NCI-H2196 (cell line): Measurements from ENCODE around the gene KCNQ1.

Experiments
- DNase-seq: peaks from one replicate; lab custom pipeline; 2025; ENCODE audit not compliant: unreplicated experiment; lab: John Stamatoyannopoulos, UW

KCNQ1 gene

DNA sequence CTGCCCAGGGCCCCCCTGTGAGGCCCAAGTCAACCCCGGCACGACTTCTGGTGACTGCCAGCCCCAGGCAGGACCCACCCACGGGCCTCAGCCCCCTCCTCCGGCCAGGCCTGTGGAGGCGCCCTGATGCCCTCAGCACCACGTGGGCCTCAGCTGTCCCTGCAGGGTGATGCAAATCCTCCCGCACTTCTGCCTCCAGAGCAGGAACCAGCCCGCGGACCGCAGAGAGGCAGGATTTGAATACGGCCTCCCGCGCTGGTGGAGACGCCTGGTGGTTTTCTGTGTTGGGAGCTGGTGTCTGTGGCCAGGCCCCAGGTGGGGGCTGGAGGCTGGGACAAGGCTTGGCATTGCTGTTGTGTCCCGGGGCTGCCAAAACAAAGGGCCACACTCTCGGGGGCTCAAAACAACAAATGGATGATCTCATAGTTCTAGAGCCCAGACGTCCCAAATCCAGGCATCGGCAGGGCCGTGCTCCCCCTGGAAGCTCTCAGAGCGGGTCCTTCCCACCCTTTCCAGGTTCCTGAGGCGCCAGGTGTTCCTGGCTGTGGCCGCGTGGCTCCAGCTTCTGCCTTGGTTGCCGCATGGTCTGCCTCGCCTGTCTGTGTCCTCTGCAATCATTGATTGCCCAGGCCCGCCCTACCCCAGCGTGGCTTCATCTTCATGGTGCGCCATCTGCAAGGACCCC lies 19.9 kb upstream of the KCNQ1 start:
- DNase-seq, result no peak

DNA sequence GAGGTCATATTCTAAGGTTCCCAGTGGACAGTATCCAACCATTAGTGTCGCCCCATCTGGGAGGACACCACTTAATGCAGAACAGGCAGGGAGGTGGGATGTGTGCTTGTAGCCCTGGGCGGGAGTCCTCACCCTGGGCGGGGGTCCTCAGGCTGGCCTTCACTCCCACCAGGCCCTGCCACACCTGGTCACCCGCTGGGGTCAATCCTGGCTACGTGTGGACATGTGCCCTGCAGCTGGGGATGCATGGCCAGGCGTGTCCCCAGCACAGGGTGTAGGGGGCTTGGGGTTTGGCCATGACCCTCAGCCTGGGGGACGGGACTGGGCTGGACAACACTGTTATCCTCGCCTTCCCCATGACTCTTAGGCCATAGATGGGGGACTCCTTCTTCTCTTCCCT lies 19.3 kb upstream of the KCNQ1 start:
- DNase-seq, result no peak

DNA sequence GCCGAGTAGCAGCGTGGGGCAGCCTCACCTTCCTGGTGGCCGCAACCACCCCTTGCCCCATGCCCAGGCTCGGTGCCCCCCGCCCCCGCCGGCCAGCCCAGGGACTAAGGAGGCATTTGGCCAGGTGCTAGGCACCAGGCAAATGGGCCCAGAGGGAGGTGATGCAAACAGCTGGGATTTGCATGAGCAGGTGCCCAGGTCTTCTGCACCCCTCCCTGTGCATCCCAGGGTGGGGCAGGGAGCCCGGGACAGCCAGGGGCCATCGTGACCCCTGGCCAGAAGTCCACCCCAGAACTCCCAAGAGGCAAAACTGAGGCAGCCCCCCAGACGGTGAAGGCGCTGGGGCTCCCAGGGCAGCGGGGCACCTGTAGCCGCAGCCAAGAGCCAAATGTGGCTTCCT lies 18.6 kb upstream of the KCNQ1 start:
- no peak for DNase-seq

DNA sequence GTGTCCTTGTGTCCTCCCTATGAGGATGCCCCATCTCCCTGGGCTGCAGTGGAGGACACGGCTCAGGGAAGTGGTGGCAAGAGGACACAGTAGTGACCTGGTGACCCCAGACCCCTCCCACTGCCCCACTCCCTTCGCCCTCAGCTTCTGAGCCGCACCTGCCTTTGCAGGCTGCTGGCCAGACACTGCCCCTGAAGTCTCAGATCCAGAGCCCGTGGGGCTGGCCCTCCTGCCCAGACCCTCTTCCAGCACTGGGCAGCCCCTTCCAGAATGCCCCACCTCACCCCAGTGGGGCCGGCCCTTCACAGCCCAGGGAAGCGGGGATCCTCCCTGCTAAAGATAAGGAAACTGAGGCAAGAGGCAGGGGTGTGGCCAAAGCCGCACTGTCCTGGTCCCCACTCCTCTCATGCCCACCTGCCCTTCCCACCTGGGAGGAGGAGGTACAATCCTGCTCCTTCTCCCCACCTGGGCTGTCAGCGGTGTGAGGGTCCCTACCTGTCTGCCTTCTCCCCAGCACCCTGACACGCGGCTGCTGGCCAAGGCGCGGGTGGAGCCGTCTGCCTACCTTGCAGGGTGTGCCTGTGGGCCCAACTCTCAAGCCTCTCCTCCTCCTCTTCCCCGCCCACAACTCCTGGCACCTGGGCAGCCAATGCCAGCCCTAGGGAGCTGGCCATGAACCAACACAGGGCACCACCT lies 17.8 kb upstream of the KCNQ1 start:
- DNase-seq, result peak; percentile 42

DNA sequence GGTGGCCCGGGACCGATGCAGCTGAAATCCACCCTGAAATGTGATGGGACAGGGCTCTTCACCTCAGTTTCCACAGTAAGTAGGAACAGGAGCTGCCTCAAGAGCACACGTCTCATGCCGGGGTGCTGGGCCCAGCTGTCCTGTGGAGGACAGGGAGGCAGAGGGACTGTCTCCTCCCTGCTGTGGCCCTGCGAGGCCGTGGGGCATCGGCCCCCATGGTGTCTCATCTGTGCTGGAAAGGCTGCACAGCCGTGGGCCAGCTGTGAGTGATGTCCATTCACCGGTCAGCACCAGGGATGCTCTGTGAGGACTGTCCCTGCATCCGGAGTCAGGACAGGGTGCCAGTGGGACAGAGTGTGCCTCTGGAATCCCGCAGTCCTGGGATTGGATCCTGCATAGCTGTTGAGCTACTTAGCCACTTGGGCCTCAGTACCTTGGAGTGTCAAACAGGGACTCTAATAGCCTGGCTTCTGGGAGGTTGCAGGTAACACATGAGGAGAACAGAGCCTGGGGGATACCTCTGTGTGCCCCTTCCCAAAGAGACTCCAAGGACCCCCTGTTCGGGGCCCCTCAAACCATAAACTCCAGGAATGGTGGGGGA lies 17.0 kb upstream of the KCNQ1 start:
- DNase-seq, result no peak

DNA sequence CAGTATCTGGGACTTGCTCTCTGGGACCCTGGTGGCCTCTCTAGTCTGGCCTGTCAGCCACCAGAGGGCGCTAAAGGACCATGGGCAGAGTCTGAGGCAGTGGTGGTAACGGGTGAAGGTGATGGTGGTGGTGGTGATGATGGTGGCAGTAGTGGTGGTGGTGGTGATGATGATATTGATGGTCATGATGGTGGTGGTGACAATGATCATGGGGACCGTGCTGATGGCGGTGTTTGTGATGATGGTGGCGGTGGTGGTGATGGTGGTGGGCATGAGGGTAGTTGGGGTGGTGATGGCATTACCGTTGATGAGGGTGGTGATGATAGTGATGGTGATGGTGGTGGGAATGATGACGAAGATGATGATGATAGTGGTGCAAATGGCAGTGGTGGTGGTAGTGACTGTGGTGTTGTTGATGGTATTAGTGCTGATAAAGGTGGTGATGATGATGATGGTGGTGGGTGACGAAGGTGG lies 16.4 kb upstream of the KCNQ1 start:
- peak; percentile 82 for DNase-seq

DNA sequence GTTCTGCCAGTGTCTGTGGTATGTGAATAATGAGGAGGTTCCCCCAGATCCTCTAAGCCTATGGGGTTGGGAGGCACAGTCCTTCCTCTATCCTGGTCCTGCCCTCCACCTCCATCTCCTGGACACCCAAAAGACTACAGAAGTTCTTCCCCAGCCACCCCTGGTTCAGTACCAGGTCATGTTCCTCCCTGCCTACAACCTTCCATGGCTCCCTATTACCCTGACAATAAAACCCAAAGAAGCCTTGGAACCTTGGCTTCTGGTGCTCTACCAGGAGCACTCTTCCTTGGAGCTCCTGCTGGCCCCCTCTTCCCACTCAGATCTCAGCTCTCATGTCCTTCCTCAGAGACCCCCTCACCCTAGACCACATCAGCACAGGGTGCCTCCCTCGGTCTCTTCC lies 13.4 kb upstream of the KCNQ1 start:
- DNase-seq, result no peak

DNA sequence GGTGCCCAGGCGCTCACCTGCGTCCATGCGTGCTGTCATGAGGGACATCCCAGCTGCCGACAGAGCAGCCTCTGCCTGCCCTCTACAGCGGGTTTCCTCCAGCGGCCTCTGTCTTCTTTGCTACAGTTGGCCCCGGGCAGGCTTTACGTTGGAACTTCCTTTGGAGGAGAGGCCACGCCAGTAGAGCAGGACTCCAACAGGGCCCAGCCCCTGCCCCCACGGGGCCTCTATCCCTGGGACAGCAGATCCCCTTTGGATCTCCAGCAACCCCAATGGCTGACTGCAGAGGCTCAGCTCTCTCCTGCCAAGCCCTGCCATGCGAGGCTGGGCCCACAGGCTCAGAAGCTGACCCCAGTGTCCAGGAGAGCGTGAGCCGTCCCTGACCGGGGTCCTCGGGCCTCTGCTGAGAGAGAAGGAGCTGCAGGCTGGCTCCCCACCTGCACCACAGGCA lies 12.6 kb upstream of the KCNQ1 start:
- no peak for DNase-seq

DNA sequence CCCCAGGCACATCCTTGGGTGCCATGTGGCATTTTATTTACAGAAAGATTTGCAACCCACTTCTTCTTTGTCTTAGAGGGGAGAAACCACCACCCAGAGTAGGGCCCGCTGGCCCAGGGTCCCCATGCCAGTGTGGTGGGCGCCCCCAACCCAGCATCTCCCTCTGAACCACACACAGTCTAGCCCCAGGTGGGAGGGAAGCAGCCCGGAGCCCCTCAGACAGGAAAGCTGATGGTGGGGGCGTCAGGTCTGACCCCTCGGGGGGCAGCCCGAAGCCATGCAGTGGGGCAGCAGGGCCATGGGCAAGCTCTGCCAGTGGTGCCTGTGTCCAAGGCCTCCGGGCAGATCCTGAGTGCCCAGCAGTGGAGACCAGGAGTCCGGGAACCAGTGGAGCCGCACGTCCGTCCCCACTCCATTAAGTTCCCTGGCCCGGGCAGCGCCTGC lies 12.2 kb upstream of the KCNQ1 start:
- DNase-seq, result no peak

DNA sequence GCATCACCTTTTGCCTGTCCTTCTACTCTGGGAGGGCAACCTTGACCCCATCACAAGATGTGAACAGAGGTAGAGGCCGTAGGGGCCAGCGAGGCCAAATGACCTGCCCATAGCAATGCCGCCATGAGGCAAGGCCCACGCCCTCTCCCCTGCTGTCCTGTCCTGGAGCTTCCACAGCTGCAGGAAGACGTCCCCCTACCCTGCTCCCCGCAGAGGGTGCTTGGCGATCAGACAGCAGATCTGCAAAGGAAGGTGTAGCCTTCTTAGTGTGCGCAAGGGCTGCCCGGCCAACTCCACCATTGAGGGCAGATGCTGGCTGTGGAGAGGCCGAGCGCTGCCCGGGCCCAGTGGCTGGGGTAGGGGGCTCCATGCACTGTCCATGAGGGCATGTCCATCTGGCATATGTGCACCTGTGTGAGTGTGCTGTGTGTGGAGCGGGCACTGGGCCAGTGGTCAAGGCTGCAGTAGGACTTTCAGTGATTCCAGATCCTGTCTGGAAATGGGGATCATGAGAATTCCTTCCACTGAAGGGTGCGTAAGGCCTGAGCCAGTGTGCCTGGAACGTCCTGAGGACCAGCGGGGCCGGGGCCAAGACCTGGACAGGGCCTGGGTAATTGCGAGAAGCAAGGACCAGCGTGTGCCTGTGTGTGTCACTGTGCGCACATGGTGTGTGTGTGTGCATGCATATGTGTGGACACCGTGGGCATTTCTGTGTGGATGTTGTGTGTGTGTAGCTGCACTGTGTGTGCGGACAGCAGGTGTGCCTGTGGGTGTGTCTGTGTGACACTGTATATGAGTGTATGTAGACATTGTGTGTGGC lies 11.5 kb upstream of the KCNQ1 start:
- DNase-seq, result no peak

DNA sequence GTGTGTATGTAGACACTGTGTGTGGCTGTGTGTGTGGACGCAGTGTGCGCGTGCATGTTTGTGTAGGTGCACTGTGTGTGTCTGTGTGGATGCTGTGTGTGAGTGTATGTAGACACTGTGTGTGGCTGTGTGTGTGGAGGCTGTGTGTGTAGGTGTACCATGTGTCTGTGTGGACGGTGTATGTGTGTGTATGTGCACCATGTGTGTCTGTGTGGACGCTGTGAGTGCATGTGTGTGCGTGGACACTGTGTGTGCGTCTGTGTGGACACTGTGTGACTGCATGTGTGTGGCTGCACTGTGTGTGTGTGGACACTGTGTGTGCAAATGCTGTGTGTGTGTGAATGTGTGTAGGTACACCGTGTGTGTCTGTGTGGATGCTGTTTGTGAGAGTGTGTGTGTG lies 10.8 kb upstream of the KCNQ1 start:
- no peak for DNase-seq

DNA sequence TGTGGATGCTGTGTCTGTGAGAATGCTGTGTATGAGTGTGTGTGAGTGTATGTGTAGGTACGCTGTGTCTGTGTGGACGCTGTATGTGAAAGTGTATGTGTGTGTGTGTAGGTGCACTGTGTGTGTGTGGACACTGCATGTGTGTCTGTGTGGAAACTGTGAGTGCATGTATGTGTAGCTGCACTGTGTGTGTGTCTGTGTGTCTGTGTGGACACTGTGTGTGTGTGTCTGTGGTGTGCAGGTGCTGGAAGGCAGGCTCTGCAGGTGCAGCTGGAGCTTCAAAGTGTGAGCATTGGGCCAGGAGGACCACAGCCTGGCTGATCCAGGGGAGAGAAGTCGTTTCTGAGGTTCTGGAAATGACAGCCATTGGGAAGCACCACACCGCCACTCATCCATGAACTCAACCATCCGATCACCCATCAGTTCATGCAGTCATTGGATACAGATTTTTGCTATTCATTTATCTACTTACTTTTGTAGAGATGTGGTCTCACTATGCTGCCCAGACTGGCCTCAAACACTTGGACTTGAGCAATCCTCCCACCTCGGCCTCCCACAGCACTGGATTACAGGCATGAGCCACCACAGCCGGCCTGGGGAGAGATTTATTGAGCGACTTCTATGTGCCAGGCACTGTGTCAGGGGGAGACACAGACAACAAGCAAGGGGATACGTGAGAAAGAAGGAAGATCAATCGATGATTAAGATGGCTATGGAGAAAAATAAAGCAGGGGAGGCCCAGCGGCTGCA lies 10.1 kb upstream of the KCNQ1 start:
- DNase-seq, result no peak

DNA sequence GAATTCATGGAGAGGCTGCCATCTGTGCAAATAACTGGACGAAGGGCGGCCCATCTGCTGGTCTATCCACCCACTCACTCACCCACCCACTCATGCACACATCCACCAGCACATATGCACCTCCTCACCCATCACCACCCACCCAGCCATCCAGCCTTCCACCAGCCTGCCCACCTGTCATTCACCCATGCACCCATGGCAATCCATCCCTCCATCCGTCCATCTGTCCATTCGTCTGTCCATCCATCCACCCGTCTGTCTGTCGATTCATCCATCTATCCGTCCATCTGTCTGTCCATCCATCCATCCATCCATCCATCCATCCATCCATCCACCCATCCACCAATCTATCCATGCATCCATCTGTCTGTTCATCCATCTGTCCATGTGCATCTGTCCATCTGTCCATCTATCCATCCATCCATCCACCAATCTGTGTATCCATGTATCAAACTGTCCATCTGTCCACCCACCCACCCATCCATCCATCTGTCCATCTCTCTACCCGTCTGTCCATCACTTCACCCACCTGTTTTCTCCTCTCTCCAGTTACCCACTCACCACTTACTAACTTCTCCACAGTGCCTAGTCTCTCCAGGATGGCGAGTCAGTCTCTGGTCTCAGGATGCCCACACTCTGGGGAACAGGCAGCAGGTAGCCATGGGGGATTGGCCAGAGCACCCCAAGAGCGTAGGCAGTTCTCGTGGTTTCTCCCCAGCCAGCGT lies 9.4 kb upstream of the KCNQ1 start:
- DNase-seq, result no peak

DNA sequence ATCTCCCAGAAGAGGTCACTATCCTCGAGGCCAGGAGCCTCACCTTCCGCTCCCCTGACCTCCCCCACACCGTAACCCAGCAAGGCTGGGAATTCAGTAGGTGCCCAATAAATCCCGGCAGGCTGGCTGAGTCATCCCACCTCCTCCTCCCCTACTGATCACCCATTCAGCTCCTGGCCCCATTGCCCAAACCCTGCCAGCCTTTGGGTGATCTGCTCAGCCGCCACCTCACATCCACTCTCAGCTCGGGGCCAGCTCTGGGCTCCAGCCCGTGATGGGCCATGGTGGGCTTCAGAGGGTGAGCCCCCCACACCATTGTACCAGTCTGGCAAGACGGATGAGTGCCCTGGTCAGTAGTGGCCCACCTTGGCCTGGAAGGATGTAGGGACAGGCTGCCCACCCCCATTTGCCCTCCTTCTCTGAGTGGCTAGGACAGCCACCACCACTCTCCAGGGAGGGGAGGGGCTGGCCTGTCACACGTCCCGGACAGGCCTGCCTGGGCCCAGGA lies 8.7 kb upstream of the KCNQ1 start:
- no peak for DNase-seq

DNA sequence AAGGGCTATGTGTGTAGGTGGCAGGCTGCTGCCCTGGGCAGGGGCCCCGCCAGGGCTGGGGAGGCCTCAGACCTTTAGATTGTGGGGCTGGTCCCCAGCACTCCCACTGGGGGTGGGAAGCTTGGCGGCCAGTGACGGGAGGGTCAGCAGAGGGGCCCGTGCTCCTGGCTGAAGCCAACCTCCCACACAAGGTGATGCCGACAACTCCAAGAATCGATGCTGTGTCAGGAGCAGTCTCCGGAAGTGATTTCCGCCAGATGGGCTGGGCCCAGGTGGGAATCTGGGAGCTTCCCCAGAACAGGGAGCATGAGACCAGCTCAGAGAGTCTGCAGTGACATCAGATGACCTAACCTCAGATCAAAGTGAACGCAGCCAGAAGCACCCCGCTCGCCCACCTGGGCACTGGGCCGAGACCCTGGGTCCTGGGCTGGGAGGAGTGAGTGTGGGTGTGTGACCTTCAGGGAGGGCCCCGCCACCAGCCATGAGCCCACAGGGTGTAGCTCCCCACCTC lies 8.2 kb upstream of the KCNQ1 start:
- DNase-seq, result no peak

DNA sequence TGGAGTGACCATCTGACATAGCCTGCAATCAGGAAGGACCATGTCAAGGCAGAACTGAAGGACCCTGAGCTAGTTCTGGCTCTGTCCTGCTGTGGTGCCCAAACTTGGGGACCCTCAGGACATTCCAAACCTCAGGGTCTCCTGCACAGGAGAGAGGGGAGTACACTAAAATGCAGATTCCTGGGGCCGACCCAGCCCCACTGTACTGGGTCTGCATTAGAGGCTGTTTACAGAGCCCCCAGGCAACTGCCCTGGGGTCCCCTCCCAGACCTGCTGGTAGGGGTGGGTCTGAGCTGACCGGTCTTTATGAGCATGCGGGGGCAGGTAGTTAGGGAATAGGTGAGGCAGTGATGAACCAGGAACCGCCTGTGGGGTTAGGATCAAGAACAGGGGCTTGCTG lies 7.3 kb upstream of the KCNQ1 start:
- no peak for DNase-seq

DNA sequence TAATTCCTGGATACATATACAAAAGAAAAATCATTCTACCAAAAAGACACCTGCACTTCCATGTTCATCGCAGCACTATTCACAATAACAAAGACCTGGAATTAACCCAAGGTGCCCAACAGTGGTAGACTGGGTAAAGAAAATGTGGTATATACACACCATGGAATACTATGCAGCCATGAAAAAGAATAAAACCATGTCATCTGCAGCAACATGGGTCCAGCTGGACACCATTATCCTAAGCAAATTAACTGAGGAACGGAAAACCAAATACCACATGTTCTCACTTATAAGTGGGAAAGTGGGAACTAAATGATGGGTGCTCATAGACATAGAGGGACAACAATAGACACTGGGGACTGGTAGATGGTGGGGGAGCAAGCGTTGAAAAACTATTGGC lies 5.0 kb upstream of the KCNQ1 start:
- no peak for DNase-seq

DNA sequence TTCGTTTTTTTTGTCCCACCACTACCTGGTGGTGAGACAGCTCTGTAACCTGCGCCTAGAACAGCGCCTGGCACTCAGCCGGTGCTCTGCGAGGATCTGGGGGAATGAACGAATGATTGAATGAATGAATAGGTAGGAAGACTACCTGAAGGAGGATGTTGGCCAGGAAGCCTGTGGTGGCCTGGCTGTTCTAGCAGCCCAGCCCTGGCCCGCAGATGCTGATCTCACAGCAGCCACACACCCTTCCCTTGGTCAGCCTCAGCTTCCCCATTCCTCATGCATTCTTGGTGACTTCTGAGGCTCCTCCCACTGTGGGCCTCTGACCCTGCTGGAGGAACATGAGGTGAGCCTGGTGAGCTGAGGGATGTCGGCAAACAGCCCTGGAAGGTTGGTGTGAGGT lies 4.2 kb upstream of the KCNQ1 start:
- no peak for DNase-seq

DNA sequence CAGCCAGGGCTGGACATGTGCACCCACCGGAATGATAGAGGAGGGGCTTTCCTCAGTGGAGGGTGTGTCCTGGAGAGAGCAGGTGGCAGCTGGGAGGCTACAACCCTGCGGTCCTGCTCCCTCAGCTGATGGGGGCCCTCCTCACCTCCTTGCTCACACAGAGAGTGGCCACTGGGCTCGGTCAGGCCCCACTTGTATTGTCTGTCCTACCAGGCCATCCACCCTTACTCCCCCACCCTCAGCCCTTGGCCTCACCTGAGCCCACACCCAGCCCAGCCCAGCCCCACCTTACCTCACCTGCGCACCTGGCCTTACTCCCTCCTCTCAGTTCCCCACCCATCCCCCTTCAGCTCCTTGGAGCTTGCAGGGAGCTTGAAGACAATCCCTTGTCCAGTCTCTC lies 3.6 kb upstream of the KCNQ1 start:
- DNase-seq, result no peak

DNA sequence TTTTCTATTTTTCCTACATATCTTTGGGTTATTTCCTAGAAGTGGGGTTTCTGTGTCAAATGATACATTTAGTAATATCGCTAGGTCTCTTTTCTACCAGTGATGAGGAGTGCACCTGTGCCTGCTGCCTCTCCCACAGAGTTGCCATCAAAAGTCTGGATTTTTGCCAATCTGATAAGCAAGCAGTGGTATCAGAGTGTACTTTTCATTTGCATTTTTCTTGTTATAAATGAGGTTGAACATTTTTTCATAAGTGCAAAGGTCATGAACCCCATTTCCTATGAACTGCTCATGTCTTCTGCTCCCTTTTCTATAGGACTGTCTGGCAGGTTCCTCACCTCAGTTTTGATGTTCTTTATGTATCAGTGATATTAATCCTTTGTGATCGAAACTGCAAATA lies 2.2 kb upstream of the KCNQ1 start:
- DNase-seq, result peak; percentile 30
